Retinal pigment epithelial cell (primary cell): ENCODE measurements around the gene DOCK11.

ENCODE experiments used
- DNase-seq: peaks from one replicate; pipeline ENCODE4 v3.0.0-alpha.2; 2010; ENCODE audit warnings: low read depth
- H3K4me3 ChIP-seq: 2 replicates; pipeline ENCODE4 v1.5.1; 2011; ENCODE audit warnings: mild to moderate bottlenecking, low read length, control low read depth, moderate library complexity
- TF ChIP-seq, protein P1 (sequence below): conservative IDR thresholded peaks from 2 replicates; pipeline ENCODE4 v1.5.1; 2011; ENCODE audit warnings: low read depth, low read length, control low read depth, inconsistent platforms

The DOCK11 gene

DNA sequence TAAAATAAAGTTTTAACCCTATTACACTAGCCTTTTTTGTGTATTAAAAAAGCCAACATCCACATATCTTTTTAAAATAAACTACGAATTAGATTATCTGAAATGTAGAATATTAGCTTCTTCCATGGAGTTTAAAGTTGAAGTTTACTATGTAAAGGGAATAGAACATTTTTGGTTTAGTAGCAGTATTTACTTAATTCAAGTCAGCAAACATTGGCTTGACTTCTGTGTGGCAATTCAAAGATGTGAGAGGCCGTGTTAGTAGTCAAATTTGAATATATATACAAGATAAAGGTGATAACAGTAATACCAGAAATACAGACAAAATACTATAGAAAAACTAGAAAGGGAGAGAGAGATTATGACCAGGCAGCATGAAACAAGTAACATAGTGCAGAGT lies 116.7 kb downstream of the DOCK11 start:
- TF ChIP-seq, protein P1, sequence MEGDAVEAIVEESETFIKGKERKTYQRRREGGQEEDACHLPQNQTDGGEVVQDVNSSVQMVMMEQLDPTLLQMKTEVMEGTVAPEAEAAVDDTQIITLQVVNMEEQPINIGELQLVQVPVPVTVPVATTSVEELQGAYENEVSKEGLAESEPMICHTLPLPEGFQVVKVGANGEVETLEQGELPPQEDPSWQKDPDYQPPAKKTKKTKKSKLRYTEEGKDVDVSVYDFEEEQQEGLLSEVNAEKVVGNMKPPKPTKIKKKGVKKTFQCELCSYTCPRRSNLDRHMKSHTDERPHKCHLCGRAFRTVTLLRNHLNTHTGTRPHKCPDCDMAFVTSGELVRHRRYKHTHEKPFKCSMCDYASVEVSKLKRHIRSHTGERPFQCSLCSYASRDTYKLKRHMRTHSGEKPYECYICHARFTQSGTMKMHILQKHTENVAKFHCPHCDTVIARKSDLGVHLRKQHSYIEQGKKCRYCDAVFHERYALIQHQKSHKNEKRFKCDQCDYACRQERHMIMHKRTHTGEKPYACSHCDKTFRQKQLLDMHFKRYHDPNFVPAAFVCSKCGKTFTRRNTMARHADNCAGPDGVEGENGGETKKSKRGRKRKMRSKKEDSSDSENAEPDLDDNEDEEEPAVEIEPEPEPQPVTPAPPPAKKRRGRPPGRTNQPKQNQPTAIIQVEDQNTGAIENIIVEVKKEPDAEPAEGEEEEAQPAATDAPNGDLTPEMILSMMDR = no peak

DNA sequence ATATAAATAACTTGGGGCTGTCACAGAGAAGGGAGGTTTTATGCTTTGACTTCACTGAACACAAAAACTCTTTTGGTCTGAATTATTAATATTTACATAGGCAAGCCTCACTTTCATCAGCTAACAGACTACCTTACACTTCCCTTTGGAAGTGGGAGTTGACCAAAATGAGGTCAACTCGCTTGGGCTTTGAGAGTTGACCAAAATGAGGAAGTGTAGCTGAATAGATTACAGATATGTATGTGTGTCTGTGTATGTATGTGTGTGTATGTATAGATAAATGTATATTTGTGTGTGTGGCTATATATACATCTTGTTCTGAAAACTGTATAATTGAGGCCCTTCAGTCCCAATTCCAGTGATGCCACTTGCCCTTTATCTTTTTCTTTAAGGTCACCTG lies 118.5 kb downstream of the DOCK11 start:
- TF ChIP-seq, protein P1 = no peak
- DNase-seq = no peak
- H3K4me3 ChIP-seq = no peak overlapping the region

More for the DNA sequence above, 116.7 kb downstream of the DOCK11 start:
- no peak for DNase-seq
- H3K4me3 ChIP-seq = no peak overlapping the region

DNA sequence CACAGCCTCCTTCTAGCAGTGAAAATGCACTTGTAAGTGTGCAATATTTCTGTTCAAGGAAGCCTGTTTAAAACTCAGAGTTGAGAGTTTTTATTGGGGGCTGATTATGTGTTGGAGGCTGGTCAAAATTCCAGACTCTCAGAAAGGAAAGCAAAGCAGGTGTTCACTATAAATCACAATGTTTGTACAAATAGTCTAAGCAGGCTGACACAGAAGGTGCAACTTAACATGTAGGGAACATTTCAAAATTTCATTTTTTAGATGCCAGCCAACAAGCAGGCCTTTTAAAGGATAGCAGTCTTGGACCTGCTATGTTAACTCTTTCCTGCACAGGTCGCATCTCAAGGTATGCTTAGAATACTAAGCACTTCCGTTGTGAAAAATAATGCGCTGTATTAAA lies 119.5 kb downstream of the DOCK11 start:
- TF ChIP-seq, protein P1 = no peak
- DNase-seq = no peak
- no peak overlapping the region for H3K4me3 ChIP-seq

DNA sequence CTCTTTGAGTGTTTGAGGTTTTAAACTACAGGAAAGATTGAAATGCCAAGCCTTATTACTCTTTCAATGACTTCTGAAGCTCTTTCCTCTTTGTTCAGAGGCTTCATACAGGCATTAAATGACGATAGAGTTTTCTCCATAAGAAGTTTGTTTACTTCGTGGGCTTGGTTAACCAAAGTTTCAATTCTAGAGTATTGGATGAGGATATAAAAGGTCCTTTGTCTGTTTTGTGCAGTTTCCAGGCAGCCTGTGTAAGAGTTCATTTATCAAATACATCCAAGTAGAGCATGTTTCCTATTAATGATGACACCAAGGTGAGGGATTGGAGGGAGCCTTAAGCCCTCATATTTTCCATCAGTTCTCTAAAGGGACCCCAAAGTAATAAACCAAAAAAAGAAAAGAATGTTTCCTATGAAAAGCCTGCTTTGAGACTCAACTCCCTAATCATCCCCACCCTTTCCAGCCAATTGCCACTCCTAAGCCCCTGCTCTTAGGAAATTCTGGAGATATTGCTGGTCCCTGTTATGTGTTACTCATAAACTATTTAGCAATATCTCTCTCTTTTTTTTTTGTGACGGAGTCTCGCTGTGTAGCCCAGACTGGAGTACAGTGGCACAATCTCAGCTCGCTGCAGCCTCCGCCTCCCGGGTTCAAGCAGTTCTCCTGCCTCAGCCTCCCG lies 125.6 kb downstream of the DOCK11 start:
- TF ChIP-seq, protein P1 = no peak
- no peak for DNase-seq
- no peak overlapping the region for H3K4me3 ChIP-seq

GRCh38 chrX:118623062-118623461 lies 127.4 kb downstream of the DOCK11 start:
- no peak overlapping the region for H3K4me3 ChIP-seq
- DNase-seq = no peak
- TF ChIP-seq, protein P1 = no peak

- DNase-seq = no peak
- TF ChIP-seq, protein P1 = no peak
- no peak overlapping the region for H3K4me3 ChIP-seq
Measured at GRCh38 chrX:118626346-118626745, 130.7 kb downstream of the DOCK11 start.

- no peak overlapping the region for H3K4me3 ChIP-seq
- TF ChIP-seq, protein P1 = peak; percentile 44
- DNase-seq = no peak
Measured at GRCh38 chrX:118627084-118627758, 131.6 kb downstream of the DOCK11 start.
